OCI-LY3 (cell line): ENCODE results near the gene TAMALIN.

Experiments
- H2AFZ ChIP-seq: fragments of 200-600, 300-600 bp; shearing (Covaris generic); 2 replicates; pipeline ENCODE4 v1.6.0; 2014; ENCODE audit warnings: antibody characterized with exemption, low read depth, low read length
- H3K27ac ChIP-seq: fragments of 200-600, 300-600 bp; sonication (generic); 2 replicates; pipeline ENCODE4 v1.5.1; 2014; ENCODE audit warnings: mild to moderate bottlenecking, low read length, moderate library complexity, mixed read lengths
- H3K27me3 ChIP-seq: fragments of 200-600, 300-600 bp; sonication (generic); 2 replicates; pipeline ENCODE4 v1.6.1; 2014; ENCODE audit warnings: low read depth, low read length, mixed read lengths
- H3K36me3 ChIP-seq: fragments of 200-600, 300-600 bp; sonication (generic); replicated peaks from 2 replicates; pipeline ENCODE3; 2014; ENCODE audit warnings: low read depth, low read length, mixed read lengths
- H3K4me1 ChIP-seq: fragments of 300-600, 200-600 bp; sonication (generic); 2 replicates; pipeline ENCODE4 v1.6.1; 2014; ENCODE audit warnings: low read length, mixed read lengths
- H3K4me2 ChIP-seq: fragments of 200-600, 300-600 bp; sonication (generic); 2 replicates; pipeline ENCODE4 v1.6.1; 2014; ENCODE audit warnings: low read length, mixed read lengths
- H3K4me3 ChIP-seq: fragments of 300-600, 200-600 bp; sonication (generic); 2 replicates; pipeline ENCODE4 v1.5.1; 2014; ENCODE audit warnings: antibody characterized with exemption, mild to moderate bottlenecking, low read length, moderate library complexity
- H3K79me2 ChIP-seq: fragments of 300-600, 200-600 bp; shearing (Covaris generic); 2 replicates; pipeline ENCODE4 v1.6.1; 2014; ENCODE audit warnings: mild to moderate bottlenecking, low read length, mixed read lengths
- H3K9ac ChIP-seq: fragments of 300-600, 200-600 bp; shearing (Covaris generic); 2 replicates; pipeline ENCODE4 v1.6.0; 2014; ENCODE audit warnings: mild to moderate bottlenecking, low read length, moderate library complexity
- H3K9me3 ChIP-seq: fragments of 200-600, 300-600 bp; shearing (Covaris generic); 2 replicates; pipeline ENCODE4 v1.6.1; 2014; ENCODE audit warnings: low read length, mixed read lengths; ENCODE audit not compliant: insufficient read depth
- H4K20me1 ChIP-seq: fragments of 200-600, 300-600 bp; sonication (generic); 2 replicates; pipeline ENCODE4 v1.6.1; 2016; ENCODE audit warnings: low read length, mixed read lengths; ENCODE audit not compliant: insufficient read depth
- EZH2phosphoT487 ChIP-seq: fragments of 200-600 bp; shearing (Covaris generic); IDR thresholded peaks from 2 replicates; pipeline ENCODE4 v1.6.1; 2018; ENCODE audit warnings: antibody characterized with exemption, mixed run types, low read depth
- TF ChIP-seq, protein P1 (sequence below): fragments of 200-600, 300-600 bp; sonication (generic); IDR thresholded peaks from 2 replicates; pipeline ENCODE4 v1.5.1; 2014; ENCODE audit warnings: antibody characterized with exemption, low read length, low read depth

TAMALIN gene

DNA sequence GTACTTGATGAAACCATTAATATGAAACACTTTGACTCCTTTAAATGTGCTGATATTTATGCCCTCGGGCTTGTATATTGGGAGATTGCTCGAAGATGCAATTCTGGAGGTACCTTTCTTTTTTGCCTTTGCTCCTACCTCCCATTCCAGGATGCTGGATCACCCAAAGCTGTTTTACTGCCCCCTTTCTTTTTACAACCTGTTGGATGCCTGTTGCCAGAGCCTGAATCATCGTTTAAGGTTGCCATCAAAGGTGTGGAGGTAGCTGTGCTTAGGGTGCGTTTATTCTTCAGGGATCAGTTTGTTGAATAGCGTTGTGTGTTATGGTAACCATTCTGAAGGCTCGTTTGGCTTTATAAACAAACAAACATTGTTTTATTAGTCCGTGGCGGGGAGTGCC lies 19.9 kb upstream of the TAMALIN start:
- Histone ChIP-seq H3K4me3 (no peak overlapping the region), H3K9me3 (no peaks in the 10 kb centered on the region), H3K4me2 (no peak overlapping the region), H4K20me1 (no peaks in the 10 kb centered on the region), H3K27ac (no peak overlapping the region), H3K79me2 (no peaks in the 10 kb centered on the region), H3K27me3 (no peaks in the 10 kb centered on the region), H3K36me3 (peaks cover 5% of the 10 kb centered on the region), H3K4me1 (no peaks in the 10 kb centered on the region), H2AFZ (no peak overlapping the region), H3K9ac (no peak overlapping the region)
- no peak for TF ChIP-seq EZH2phosphoT487
- TF ChIP-seq, protein P1, sequence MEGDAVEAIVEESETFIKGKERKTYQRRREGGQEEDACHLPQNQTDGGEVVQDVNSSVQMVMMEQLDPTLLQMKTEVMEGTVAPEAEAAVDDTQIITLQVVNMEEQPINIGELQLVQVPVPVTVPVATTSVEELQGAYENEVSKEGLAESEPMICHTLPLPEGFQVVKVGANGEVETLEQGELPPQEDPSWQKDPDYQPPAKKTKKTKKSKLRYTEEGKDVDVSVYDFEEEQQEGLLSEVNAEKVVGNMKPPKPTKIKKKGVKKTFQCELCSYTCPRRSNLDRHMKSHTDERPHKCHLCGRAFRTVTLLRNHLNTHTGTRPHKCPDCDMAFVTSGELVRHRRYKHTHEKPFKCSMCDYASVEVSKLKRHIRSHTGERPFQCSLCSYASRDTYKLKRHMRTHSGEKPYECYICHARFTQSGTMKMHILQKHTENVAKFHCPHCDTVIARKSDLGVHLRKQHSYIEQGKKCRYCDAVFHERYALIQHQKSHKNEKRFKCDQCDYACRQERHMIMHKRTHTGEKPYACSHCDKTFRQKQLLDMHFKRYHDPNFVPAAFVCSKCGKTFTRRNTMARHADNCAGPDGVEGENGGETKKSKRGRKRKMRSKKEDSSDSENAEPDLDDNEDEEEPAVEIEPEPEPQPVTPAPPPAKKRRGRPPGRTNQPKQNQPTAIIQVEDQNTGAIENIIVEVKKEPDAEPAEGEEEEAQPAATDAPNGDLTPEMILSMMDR = no peak

DNA sequence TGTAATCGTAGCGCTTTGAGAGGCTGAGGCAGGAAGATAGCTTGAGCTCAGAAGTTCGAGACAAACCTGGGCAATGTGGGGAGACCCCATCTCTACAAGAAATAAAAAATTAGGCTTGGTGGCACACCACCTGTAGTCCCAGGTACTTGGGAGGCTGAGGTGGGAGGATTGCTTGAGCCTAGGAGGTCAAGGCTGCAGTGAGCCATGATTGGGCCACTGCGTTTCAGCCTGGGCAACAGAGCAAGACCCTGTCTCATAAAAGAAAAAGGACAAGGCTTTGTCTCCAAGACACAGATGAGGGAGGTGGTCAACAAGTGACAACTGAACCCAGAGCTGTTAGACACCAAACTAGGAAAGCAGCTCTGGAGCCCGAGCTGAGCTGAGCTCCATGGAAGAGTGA lies 14.5 kb upstream of the TAMALIN start:
- H3K4me1 ChIP-seq = peaks cover 3% of the 10 kb centered on the region
- no peaks in the 10 kb centered on the region for H4K20me1 ChIP-seq
- no peaks in the 10 kb centered on the region for H3K36me3 ChIP-seq
- H3K27ac ChIP-seq = no peak overlapping the region
- H2AFZ ChIP-seq = no peak overlapping the region
- no peak overlapping the region for H3K4me3 ChIP-seq
- no peak overlapping the region for H3K9ac ChIP-seq
- no peaks in the 10 kb centered on the region for H3K9me3 ChIP-seq
- TF ChIP-seq, protein P1 = no peak
- TF ChIP-seq EZH2phosphoT487 = no peak
- H3K27me3 ChIP-seq = no peaks in the 10 kb centered on the region
- no peaks in the 10 kb centered on the region for H3K79me2 ChIP-seq
- H3K4me2 ChIP-seq = no peak overlapping the region

DNA sequence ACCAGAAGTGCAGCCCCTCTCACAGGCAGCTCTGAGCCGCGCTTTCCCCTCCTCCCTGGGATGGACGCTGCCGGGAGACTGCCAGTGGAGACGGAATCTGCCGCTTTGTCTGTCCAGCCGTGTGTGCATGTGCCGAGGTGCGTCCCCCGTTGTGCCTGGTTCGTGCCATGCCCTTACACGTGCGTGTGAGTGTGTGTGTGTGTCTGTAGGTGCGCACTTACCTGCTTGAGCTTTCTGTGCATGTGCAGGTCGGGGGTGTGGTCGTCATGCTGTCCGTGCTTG lies 12.3 kb upstream of the TAMALIN start:
- Histone ChIP-seq H3K36me3 (no peaks in the 10 kb centered on the region), H3K4me1 (peaks cover 3% of the 10 kb centered on the region)

DNA sequence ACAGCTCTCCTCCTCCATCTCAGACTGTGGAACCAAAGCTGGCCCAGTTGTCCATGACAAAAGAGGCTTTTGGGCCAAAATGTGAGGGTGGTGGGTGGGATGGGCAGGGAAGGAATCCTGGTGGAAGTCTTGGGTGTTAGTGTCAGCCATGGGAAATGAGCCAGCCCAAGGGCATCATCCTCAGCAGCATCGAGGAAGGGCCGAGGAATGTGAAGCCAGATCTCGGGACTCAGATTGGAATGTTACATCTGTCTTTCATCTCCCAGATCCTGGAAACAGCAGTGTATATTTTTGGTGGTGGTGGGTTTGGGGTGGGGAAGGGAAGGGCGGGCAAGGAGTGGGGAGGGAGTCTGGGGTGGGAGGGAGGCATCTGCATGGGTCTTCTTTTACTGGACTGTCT lies 11.8 kb upstream of the TAMALIN start:
- Histone ChIP-seq H3K4me3 (no peak overlapping the region), H2AFZ (no peak overlapping the region), H3K4me2 (no peak overlapping the region), H3K27ac (no peak overlapping the region), H3K27me3 (no peaks in the 10 kb centered on the region), H3K9me3 (no peaks in the 10 kb centered on the region), H4K20me1 (no peaks in the 10 kb centered on the region), H3K4me1 (peaks cover 3% of the 10 kb centered on the region), H3K9ac (no peak overlapping the region), H3K36me3 (no peaks in the 10 kb centered on the region), H3K79me2 (no peaks in the 10 kb centered on the region)
- TF ChIP-seq, protein P1 = no peak

More for the DNA sequence above, 12.3 kb upstream of the TAMALIN start:
- no peak overlapping the region for H3K4me2 ChIP-seq
- H3K79me2 ChIP-seq = no peaks in the 10 kb centered on the region
- H3K27ac ChIP-seq = no peak overlapping the region
- no peaks in the 10 kb centered on the region for H3K27me3 ChIP-seq
- H4K20me1 ChIP-seq = no peaks in the 10 kb centered on the region
- H3K9ac ChIP-seq = no peak overlapping the region
- TF ChIP-seq, protein P1 = no peak
- TF ChIP-seq EZH2phosphoT487 = no peak
- no peaks in the 10 kb centered on the region for H3K9me3 ChIP-seq
- no peak overlapping the region for H3K4me3 ChIP-seq
- H2AFZ ChIP-seq = no peak overlapping the region
